Spleen (tissue), 7 donors: Measurements from ENCODE around the gene RDH8.

ENCODE experiments used
- POLR2A ChIP-seq, 3 donors: fragments of 450-650 bp; IDR thresholded peaks; one replicate each; pipeline ENCODE4 v1.5.1; 2017; ENCODE audit warnings: antibody characterized with exemption in 3 of 3, mild to moderate bottlenecking in 1 of 3
- TF ChIP-seq, protein P1 (sequence below), 11 experiments: fragments of 200-600 bp in 7 of 11; fragments of 450-650 bp in 4 of 11; sonication (generic) in 4 of 11; IDR thresholded peaks in 8 of 11; conservative IDR thresholded peaks in 3 of 11; 1 replicate in 7 of 11; 2 replicates in 4 of 11; pipeline versions ENCODE4 v1.4.0 to v1.8.0; 2016 to 2021; ENCODE audit warnings: antibody characterized with exemption in 11 of 11, inconsistent platforms in 4 of 11, mild to moderate bottlenecking in 1 of 11
- donor health status: DM: no; HTN: no; CAD: no; lungs with moderate emphysema.
- donor health status: DM: no; HTN: no; CAD: no.
- donor health status: DM: no; HTN: no; CAD: no.

DNA sequence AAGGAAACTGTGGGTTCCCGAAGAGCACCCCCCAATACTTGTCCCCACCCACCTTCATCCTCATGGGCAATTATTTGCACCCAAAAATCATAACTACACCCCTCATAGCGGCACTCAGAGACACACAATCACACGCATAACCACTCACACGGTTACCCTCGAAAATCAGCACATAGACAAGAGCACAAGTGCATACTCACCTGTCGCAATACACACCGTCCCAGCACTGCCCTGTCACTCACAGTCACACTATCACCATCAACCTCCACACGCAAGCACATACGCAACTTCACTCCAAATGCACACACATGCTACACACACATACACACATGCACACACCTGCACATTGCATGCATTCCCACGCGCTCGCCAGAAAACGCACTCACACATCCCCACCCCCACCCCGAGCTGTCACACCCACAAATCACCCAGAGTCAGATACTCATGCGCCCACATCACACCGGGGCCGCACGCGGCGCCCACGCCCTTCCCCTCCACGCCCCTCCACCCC lies 3.5 kb upstream of the RDH8 start:
- TF ChIP-seq, protein P1, sequence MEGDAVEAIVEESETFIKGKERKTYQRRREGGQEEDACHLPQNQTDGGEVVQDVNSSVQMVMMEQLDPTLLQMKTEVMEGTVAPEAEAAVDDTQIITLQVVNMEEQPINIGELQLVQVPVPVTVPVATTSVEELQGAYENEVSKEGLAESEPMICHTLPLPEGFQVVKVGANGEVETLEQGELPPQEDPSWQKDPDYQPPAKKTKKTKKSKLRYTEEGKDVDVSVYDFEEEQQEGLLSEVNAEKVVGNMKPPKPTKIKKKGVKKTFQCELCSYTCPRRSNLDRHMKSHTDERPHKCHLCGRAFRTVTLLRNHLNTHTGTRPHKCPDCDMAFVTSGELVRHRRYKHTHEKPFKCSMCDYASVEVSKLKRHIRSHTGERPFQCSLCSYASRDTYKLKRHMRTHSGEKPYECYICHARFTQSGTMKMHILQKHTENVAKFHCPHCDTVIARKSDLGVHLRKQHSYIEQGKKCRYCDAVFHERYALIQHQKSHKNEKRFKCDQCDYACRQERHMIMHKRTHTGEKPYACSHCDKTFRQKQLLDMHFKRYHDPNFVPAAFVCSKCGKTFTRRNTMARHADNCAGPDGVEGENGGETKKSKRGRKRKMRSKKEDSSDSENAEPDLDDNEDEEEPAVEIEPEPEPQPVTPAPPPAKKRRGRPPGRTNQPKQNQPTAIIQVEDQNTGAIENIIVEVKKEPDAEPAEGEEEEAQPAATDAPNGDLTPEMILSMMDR (IDR thresholded peaks at IDR 0.05 in 8 of 11, conservative IDR thresholded peaks at IDR 0.05 in 3 of 11) = no peak
- no peak for TF ChIP-seq POLR2A (IDR thresholded peaks at IDR 0.05)
